ENCODE measurements around the gene ZNF136.

Gene ZNF136

DNA sequence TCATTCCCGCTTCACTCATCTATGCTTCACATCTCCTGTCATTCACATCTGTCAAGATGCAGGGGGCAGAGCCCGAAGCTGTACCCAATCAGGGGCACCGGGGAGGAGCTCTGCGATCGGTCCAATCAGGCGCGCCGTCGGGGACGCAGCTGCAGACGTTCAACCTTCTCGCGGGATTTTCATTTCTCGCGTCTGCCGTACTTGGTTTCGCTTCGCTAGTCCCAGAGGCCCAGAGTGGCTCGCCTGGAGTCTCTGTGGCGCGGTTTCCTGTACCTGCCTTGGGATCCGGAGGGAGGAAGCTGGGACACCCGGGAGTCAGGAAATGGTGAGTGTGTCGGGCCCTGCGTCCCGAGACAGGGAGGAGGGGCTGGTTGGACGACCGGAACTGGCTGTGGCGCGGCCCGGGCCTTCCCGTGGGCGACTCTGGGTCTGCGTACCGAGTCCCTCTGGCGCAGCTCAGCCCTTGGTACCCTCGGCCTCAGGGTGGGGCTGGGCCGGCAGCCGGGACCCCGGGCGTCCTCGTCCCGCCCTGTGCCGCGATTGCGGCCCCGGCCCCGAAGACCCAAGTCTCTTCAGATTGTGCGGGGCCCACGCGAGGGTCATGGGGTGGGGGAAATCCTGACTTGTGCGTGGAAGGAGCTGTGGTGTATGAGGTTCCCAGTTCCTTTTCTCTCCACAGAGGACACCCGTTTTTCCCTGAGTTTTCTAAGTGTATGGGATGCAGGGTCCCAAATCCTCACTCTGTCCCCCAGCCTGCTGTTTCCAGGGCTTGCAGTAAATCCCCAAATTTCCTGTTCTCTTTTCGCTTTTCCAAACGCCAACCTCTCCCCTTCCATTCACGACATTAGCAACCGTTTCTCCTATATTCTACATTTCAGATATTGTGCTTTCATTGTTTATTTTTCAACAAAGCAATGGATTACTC, at the start of gene ZNF136:
TSS of gene ZNF136 (plus strand) at position 215 of the 925 bp plus-strand sequence. CDS start at position 323, 108 bp downstream.
- DNase-seq (ENCODE audit: low spot score), result peak; percentile 96

DNA sequence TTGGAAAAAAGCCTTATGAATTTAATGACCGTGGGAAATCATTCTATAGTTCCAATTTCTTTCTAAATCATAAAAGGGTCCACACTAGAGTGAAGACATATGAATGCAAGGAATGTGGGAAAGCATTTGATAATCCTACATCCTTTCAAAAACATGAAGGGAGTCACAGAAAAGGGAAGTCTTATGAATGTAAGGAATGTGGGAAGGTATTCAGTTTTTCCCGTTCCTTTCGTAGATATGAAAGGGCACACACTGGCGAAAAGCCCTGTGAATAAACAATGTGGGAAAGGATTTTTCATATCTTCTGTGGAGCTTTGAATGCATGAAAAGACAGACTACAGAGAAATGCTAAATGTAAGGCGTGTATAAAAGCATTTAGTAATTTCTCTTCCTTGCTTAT, 49.8 kb upstream of the ZNF136 start:
- DNase-seq (ENCODE audit: low spot score), result no peak

DNA sequence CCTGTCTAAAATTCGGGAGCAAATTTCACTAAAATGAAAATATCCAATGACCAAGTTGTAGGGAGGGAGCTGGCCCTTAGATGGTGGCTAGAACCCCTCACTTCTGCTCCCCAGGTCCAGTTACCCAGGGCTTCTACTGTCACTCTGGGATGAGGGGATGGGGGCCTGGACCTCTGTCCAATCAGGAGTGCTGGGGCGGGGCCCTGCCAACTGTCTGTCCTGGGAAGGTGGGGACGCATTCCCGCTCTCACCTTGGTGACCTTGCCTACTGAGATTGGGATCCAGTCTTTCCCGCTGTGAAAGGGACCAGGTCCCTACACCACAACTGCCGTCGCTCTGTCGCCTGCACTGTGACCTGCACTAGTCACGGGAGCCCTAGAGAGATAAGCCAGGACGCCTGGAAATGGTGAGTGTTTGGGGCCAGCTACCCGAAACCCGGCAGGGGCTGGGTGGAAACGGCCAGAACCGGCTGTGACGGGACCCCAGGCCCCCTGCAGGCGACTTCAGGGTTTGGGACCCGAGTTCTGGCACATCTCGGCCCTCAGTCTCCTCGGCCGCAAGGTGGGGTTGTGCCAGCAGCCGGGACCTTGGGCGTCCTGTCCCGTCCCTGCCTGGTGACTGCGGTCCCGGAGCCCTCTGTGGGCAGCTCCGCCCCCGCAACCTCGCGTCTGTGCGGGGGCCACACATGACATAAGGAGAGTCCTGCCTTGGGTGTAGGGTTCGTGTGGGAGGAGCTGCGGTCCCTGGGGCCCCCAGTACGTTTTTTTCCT, 45.5 kb upstream of the ZNF136 start:
- DNase-seq (ENCODE audit: low spot score), result no peak

DNA sequence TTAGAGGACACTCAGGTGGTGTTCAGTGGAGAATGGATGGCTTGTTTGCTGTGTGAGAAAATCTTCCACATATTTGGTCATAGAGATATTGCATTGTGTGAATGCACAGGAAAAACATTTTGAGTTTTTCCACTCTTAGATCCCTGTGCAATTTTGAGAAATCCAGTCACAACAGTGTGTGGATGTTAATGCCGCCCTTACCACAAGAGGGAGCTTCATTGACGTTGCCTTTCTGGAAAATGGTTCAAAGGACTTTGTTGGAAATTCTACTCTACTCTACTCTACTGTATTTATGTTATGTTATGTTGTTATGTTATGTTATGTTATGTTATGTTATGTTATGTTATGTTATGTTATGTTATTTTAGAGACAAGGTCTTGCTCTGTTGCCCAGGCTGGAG, 36.2 kb upstream of the ZNF136 start:
- DNase-seq (ENCODE audit: low spot score), result peak; percentile 46

DNA sequence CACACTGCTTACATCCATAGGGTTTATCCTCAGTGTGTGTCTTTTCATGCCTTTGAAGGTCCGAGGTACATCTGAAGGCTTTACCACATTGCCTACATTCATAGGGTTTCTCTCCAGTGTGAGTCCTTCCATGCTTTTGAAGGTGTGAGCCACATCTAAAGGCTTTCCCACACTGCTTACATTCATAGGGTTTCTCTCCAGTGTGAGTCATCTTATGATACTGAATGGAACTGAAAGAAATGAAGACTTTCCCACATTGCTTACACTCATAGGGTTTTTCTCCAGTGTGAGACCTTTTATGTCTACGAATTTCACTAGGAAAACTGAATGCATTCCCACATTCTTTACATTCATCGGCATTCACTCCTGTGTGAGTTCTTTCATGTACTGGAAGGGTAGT, 29.8 kb upstream of the ZNF136 start:
- DNase-seq (ENCODE audit: low spot score), result no peak

DNA sequence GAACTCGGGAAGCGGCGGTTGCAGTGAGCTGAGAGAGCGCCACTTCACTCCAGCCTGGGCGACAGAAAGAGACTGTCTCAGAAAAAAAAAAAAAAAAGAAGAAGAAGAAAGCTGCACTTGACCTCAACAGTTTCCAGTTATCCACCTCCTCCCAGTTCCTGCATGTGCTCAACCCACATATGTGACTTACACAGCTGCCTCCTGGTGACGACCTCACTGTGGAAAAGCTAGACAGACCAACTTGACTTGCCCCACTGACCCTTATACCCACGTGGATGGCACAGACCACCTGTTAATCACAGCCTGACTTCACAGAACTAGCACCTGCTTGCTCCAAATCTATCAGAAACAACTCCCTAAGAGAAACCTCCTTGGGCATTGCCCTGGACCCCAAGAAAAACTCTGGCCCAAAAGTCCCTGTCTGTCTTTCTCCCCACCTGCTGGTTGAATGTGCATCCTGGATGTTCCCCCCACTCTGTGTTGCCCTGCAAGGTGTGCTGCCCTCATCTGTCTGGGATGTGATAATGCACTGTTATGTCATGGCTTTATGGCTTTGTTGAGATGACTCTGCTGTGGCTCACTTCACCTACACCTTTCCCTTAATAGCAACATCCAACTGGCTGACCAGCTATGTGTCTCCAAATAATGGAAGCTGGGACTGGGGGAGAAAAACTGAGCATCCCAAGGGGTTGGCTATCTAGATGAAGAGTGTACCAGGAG, 25.5 kb upstream of the ZNF136 start:
- DNase-seq (ENCODE audit: low spot score), result peak; percentile 69

DNA sequence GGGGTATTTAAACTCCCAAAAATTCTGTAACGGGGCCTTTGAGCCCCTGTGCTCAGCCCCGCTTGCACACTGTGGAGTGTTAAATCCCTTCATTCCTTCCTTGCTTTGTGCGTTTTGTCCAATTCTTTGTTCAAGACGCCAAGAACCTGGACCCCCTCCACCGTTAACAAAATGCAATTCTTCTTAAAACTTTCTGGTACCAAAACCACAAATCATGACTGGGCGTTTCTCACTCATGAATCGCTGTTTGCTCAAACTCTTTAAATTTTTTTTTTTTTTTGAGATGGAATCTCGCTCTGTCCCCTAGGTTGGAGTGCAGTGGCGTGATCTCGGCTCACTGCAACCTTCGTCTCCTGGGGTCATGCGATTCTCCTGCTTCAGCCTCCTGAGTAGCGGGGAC, 23.6 kb upstream of the ZNF136 start:
- DNase-seq (ENCODE audit: low spot score), result no peak

DNA sequence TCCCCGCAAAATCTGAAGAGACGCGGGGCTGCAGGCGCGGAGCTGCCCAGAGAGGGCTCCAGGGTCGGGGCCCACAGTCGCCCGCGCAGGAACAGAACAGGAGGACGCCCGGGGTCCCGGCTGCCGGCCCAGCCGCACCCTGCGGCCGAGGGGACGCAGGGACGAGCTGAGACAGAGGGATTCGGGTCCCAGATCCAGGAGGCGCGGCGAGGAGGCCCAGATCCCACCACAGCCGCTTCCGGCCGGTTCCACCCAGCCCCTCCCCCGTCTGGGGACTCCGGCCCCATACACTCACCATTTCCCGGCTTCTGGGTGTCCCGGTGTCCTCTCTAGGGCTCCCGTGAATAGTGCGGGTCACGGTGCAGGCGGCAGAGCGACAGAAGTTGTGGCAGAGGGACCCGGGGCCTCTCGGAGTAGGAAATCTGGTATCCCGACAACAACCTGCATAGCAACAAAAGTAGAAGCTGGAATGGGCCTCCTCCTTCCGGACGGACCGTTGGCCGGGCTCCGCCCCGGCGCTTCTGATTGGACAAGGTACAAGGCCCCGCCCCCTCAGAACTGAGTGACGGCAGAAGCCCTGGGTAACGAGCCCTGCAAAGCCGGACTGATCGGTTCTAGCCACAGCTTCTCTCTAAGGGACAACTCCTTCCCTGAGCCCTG, 22.9 kb upstream of the ZNF136 start, which contains the start of gene ZNF20:
TSS of gene ZNF20 (minus strand) at position 466 of the 660 bp plus-strand sequence. CDS start at position 298, 168 bp downstream.
- peak; percentile 94 for DNase-seq (ENCODE audit: low spot score)

DNA sequence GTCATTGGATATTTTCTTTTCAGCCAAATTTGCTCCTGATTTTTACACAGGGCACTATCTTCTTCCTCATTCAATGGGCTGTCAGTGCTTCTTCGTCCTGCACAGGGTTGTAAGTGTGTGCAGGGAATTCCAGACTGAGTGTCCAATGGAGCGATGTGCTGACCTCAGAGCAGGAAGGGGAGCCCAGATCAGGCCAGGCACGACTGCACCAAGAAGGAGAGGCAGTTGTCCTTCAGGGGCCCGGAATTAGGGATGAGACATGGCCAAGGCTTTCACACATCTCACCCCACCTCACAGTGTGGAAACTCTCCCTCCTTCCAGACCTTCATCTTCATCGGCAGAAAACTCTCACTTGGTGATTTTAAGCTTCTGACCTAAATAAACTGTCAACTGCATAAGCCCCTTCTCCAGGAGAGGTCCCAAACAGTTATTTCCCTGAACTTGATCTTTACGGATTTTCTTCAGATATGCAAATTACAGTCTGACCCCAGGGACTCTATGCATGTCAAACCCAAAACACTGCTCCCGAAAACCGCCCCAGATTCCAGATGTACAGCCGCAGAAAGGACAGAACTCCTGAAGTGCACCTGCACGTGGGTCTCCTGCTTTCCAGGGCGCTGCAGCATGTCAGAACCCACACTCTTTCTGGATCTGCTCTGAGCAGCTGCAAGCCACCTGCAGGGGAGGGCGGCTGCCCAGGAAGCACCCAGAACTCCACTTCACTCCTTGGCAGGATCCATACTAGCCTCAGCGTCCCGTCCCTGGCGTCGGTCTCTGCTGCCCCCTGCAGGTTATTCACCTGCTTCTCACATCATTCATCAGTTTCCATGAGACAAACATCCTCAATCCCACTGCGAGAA, 22.1 kb upstream of the ZNF136 start:
- DNase-seq (ENCODE audit: low spot score), result peak; percentile 92

DNA sequence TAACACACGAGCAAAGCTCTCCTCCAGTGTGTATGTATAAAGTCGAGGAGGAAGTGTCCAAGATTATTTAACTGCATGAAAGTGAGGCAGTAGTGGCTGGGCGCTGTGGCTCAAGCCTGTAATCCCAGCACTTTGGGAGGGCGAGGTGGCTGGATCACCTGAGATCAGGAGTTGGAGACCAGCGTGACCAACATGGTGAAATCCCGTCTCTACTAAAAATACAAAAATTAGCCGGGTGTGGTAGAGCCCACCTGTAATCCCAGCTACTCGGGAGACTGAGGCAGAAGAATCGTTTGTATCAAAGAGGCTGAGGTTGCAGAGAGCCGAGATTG, 21.5 kb upstream of the ZNF136 start:
- no peak for DNase-seq (ENCODE audit: low spot score)

DNA sequence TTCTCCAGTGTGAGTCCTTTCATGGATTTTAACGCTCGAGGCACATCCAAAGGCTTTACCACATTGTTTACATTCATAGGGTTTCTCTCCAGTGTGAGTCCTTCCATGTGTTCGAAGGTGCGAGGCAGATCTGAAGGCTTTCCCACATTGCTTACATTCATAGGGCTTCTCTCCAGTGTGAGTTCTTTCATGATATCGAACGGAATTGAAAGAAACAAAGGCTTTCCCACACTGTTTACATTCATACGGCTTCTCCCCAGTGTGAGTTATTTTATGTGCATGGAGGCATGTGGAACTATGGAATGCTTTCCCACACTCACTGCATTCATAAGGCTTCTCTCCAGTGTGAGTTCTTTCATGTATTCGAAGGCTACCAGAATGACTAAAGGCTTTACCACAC, 17.5 kb upstream of the ZNF136 start:
- DNase-seq (ENCODE audit: low spot score), result no peak

DNA sequence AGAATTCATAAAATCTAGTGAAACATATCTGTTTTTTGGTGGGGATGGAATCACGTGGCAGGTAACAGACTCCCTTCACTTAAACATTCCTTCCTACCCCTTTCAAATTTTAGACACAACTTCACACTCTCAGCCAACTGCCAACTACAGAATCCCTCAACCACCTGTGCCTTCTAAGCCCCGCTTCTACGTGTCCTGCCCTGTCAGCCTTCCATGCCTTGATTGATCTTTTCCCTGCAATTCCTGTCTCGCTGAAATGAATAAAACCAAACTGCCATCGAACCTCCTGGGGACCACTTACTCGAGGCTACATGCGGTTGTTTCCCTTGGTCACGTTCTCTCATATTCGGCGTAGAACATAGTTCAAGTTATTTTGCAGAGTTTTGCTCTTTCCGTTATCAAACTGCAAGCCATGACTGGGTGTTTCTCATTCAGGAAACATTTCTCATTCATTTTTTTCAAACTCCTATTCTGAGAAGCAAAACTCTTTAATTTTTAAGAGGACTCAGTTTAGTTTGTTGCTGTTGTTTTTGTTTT, 7.5 kb upstream of the ZNF136 start:
- no peak for DNase-seq (ENCODE audit: low spot score)

DNA sequence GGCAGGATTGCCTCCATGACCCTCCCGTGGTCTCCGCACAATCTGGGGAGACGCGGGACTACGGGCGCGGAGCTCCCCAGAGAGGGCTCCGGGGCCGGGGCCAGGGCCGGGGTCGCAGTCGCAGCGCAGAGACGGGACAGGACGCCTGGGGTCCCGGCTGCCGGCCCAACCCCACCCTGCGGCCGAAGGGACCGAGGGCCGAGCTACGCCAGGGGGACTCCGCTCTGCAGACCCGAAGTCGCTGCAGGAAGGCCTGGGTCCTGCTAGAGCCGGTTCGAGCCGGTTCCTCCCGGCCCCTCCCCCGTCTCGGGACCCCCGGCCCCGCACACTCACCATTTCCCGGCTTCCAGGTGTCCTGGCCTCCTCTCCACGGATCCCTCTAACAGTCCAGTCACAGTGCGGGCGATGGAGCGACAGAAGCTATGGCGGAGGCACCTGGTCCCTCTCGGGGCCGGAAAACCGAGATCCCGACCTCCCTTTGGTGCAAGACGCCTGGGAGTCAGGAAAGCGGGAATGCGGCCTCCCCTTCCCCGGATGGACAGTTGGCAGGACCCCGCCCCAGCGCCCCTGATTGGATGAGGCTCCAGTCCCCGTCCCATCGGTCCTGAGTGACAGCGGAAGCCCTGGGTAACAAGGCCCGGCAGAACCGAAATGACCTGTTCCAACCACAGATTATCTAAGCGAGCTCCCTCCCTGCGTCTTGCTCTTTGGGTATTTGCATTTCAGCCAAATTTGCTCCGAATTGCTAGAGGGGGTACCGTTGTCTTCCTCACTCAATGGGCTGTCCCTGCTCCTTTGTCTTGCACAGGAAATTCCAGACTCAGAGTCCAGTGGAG, 6.5 kb upstream of the ZNF136 start, which contains the start of gene ZNF625:
TSS of gene ZNF625 (minus strand) at position 512 of the 836 bp plus-strand sequence. CDS start at position 336, 176 bp downstream.
- no peak for DNase-seq (ENCODE audit: low spot score)

DNA sequence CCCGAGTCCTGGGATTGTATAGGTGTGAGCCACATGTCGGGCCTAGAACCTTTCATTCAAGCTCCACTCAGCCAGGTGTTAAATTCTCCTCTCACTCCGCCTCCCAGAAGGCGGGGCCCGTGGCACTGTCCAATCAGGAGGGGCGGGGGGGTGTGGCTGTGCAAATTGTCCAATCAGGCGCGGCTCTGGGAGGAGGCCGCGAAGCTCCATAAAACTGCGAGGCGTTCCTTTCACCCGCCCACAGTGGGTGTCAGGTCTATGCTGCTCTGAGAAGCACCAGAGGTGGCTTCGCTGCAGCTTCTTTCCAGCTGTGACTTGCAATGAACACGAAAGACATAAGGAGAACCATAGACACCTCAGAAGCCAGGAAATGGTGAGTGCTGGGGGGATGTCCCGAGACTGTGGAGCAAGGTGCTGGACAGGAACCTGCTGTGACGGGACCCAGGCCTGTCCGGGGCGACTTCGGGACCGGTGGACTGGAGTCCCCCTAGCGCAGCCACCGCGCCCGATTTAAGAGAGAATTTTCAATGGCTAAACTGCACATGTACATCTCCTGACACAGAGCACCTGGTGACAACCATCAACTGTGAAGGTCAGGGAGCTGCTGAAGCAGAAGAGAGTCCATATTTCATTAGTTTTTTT, 3.0 kb upstream of the ZNF136 start:
- DNase-seq (ENCODE audit: low spot score), result peak; percentile 18

DNA sequence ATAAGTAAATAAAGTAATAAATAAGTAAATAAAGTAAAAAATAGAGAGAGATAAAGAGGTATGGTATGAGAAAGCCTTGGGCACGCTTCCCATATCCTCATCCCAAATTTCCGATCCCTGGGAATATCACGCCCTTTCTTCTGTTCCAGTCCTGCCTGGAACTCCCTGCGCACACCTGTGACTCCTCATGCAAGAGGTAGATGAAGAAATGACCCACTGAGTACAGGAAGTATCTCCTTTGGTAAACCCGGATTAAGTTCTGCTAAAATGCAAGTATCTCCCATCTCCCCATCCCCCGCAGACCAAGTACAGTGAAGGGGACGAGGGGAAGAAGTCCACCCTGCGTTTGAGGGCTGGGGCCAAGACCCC, 399 bp upstream of the ZNF136 start:
- no peak for DNase-seq (ENCODE audit: low spot score)

DNA sequence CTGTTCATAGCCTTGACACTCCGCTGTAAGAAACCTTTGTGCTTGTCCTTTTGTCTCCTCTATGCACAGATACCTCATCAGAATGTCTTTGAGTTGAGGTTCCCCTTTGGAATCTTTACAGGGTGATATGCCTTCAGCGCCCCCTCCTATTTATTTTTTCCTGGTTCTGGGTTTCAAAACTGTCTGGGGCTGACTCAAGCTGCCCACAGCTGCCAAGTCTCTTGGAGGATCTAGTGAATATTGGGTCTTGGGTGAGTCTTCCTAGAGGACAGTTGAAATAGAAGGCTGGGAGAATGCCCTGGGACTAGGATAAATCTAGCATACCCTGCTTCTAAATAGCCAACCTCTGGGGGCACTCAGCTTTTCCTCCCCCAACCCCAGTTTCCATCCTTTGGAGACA, 930 bp downstream of the ZNF136 start:
- peak; percentile 26 for DNase-seq (ENCODE audit: low spot score)

DNA sequence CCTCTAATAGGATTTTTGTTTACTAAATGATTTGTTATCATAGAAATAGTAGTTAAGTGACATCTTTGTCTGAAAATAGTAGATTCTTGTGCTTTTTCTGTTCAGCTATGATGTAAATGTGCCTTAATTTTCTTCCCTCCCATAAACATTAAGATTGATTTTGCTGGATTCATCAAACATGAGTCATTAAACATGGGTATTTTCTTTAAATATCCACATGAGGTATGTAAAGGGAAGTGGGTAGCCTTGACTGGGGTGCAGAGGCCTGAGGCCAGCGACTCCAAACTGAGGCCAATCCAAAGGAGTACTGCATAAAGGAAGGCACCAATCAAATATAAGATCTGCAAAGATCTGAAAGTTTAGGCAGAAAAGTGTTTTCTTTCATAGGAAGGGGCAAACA, 3.7 kb downstream of the ZNF136 start:
- no peak for DNase-seq (ENCODE audit: low spot score)

DNA sequence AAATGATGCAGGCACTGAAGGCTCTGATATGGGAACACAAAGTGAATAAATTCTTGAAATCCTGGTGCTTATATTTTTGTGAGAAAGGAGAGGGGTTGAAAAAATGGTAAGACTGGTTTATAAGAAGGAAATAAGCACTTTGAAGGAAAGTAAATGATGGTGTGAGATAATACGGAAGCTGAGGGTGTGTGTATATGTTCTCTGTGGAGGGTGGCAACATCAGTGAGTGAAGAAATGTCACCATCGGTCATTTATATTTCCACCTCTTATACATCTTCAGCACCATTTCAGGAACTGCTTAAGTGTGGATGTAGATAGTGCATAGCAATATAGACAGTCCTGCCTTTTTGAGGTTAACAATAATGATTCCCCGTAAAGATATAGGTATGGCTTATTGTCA, 17.5 kb downstream of the ZNF136 start:
- no peak for DNase-seq (ENCODE audit: low spot score)

DNA sequence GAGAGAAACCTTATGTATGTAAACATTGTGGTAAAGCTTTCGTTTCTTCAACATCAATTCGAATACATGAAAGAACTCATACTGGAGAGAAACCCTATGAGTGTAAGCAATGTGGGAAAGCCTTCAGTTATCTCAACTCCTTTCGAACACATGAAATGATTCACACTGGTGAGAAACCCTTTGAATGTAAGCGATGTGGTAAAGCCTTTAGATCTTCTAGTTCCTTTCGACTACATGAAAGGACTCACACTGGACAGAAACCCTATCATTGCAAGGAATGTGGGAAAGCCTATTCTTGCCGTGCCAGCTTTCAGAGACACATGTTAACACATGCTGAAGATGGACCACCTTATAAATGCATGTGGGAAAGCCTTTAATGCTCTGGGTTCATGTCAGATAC, 24.7 kb downstream of the ZNF136 start:
- no peak for DNase-seq (ENCODE audit: low spot score)

Measured in NAMALWA (cell line).